Neural cell (in vitro differentiated cells): ENCODE results near the gene DNAH7.

ENCODE experiments used
- CTCF ChIP-seq: fragments of 450-650 bp; IDR thresholded peaks from 2 replicates; pipeline ENCODE4 v1.5.1; 2014; ENCODE audit warnings: antibody characterized with exemption, mild to moderate bottlenecking, moderate library complexity; ENCODE audit not compliant: poor library complexity, severe bottlenecking
- POLR2AphosphoS5 ChIP-seq: IDR thresholded peaks from 2 replicates; pipeline ENCODE4 v1.6.1; 2012
- TAF1 ChIP-seq: IDR thresholded peaks from 2 replicates; pipeline ENCODE4 v1.6.1; 2012; ENCODE audit warnings: low read depth

DNA sequence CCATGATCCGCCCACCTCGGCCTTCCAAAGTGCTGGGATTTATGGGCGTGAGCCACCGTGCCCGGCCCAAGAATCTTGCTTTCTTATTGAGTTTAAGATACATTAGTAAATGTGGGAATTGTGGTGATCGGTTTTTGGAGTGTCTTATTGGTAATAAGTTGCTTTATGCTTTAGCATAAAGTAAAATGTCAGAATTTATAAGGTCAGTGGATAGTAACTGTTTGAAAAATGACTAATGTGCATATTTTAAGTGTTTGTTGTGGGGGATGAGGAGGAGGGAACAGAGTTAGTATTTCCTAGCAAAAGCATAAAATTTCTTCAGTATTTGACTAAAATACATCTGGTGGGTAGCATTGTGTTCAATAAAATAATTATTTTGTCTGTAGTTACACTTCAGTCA is 334.2 kb downstream of the DNAH7 start:
- TF ChIP-seq POLR2AphosphoS5 (no peak), TAF1 (no peak), CTCF (no peak)
